Measurements from ENCODE around the gene HIP1.
"Not testable (repeated sequence)": the region's sequence is repeated elsewhere in the genome, so short reads cannot be mapped to it uniquely, and the experiment has no call there.

The HIP1 gene

GRCh38 chr7:75601539-75601938 lies 137.2 kb downstream of the HIP1 start:
- 69 to 84% methylated on average over 5 to 6 of the region's 6 CpGs for whole genome bisulfite sequencing, 2 experiments
- Histone ChIP-seq H3K9me3 (ENCODE audit: control insufficient read depth, low read length) (no peaks in the 10 kb centered on the region), H3K36me3 (ENCODE audit: control insufficient read depth, insufficient read depth, low read length) (no peaks in the 10 kb centered on the region), H3K27me3 (ENCODE audit: control insufficient read depth, insufficient read depth, low read length, poor library complexity, severe bottlenecking) (no peaks in the 10 kb centered on the region), H3K4me3 (ENCODE audit: insufficient read depth, low read depth, low read length) (no peak overlapping the region), H3K27ac (ENCODE audit: insufficient read depth, low read depth, low read length, poor library complexity, severe bottlenecking) (no peak overlapping the region), H3K4me1 (ENCODE audit: control insufficient read depth, insufficient read depth, low read length) (no peaks in the 10 kb centered on the region)

- not testable (repeated sequence) for H3K36me3 ChIP-seq (ENCODE audit: control insufficient read depth, insufficient read depth, low read length); H3K4me1 ChIP-seq (ENCODE audit: control insufficient read depth, insufficient read depth, low read length); H3K9me3 ChIP-seq (ENCODE audit: control insufficient read depth, low read length); H3K27me3 ChIP-seq (ENCODE audit: control insufficient read depth, insufficient read depth, low read length, poor library complexity, severe bottlenecking); H3K27ac ChIP-seq (ENCODE audit: insufficient read depth, low read depth, low read length, poor library complexity, severe bottlenecking); H3K4me3 ChIP-seq (ENCODE audit: insufficient read depth, low read depth, low read length)
- 90 to 93% methylated on average over 4 of the region's 4 CpGs for WGBS, 2 experiments
These were observed 138.0 kb downstream of the HIP1 start for GRCh38 chr7:75600748-75601147.

- Histone ChIP-seq H3K9me3 (ENCODE audit: control insufficient read depth, low read length) (no peaks in the 10 kb centered on the region), H3K27me3 (ENCODE audit: control insufficient read depth, insufficient read depth, low read length, poor library complexity, severe bottlenecking) (no peaks in the 10 kb centered on the region), H3K4me1 (ENCODE audit: control insufficient read depth, insufficient read depth, low read length) (no peaks in the 10 kb centered on the region), H3K4me3 (ENCODE audit: insufficient read depth, low read depth, low read length) (no peak overlapping the region), H3K36me3 (ENCODE audit: control insufficient read depth, insufficient read depth, low read length) (no peaks in the 10 kb centered on the region), H3K27ac (ENCODE audit: insufficient read depth, low read depth, low read length, poor library complexity, severe bottlenecking) (peak overlapping the region; percentile 73)
- 16 to 19% methylated on average over 15 of the region's 15 CpGs for WGBS, 2 experiments
These were observed 139.4 kb downstream of the HIP1 start for GRCh38 chr7:75599244-75599781.

- H3K27ac ChIP-seq (ENCODE audit: insufficient read depth, low read depth, low read length, poor library complexity, severe bottlenecking): no peak overlapping the region
- peaks cover 8% of the 10 kb centered on the region for H3K36me3 ChIP-seq (ENCODE audit: control insufficient read depth, insufficient read depth, low read length)
- H3K4me1 ChIP-seq (ENCODE audit: control insufficient read depth, insufficient read depth, low read length): no peaks in the 10 kb centered on the region
- H3K9me3 ChIP-seq (ENCODE audit: control insufficient read depth, low read length): no peaks in the 10 kb centered on the region
- 90 to 93% methylated on average over 15 to 16 of the region's 16 CpGs for WGBS, 2 experiments
- no peaks in the 10 kb centered on the region for H3K27me3 ChIP-seq (ENCODE audit: control insufficient read depth, insufficient read depth, low read length, poor library complexity, severe bottlenecking)
- H3K4me3 ChIP-seq (ENCODE audit: insufficient read depth, low read depth, low read length): no peak overlapping the region
These were observed 141.8 kb downstream of the HIP1 start for GRCh38 chr7:75596727-75597614.

GRCh38 chr7:75595766-75596165 lies 143.0 kb downstream of the HIP1 start:
- Histone ChIP-seq H3K27ac (ENCODE audit: insufficient read depth, low read depth, low read length, poor library complexity, severe bottlenecking) (no peak overlapping the region), H3K36me3 (ENCODE audit: control insufficient read depth, insufficient read depth, low read length) (peaks cover 12% of the 10 kb centered on the region)
- WGBS, 2 experiments: 93 to 94% methylated on average over 4 of the region's 4 CpGs

GRCh38 chr7:75593500-75594184 lies 145.1 kb downstream of the HIP1 start:
- H3K27me3 ChIP-seq (ENCODE audit: control insufficient read depth, insufficient read depth, low read length, poor library complexity, severe bottlenecking); H3K4me3 ChIP-seq (ENCODE audit: insufficient read depth, low read depth, low read length); H3K9me3 ChIP-seq (ENCODE audit: control insufficient read depth, low read length); H3K27ac ChIP-seq (ENCODE audit: insufficient read depth, low read depth, low read length, poor library complexity, severe bottlenecking); H3K4me1 ChIP-seq (ENCODE audit: control insufficient read depth, insufficient read depth, low read length): not testable (repeated sequence)
- 91 to 94% methylated on average over 12 of the region's 12 CpGs for WGBS, 2 experiments
- peaks cover 12% of the 10 kb centered on the region for H3K36me3 ChIP-seq (ENCODE audit: control insufficient read depth, insufficient read depth, low read length)

More at GRCh38 chr7:75595766-75596165, 143.0 kb downstream of the HIP1 start:
- Histone ChIP-seq H3K9me3 (ENCODE audit: control insufficient read depth, low read length) (no peaks in the 10 kb centered on the region), H3K27me3 (ENCODE audit: control insufficient read depth, insufficient read depth, low read length, poor library complexity, severe bottlenecking) (no peaks in the 10 kb centered on the region), H3K4me1 (ENCODE audit: control insufficient read depth, insufficient read depth, low read length) (no peaks in the 10 kb centered on the region), H3K4me3 (ENCODE audit: insufficient read depth, low read depth, low read length) (no peak overlapping the region)

- Histone ChIP-seq H3K9me3 (ENCODE audit: control insufficient read depth, low read length) (no peaks in the 10 kb centered on the region), H3K27me3 (ENCODE audit: control insufficient read depth, insufficient read depth, low read length, poor library complexity, severe bottlenecking) (no peaks in the 10 kb centered on the region), H3K36me3 (ENCODE audit: control insufficient read depth, insufficient read depth, low read length) (peaks cover 28% of the 10 kb centered on the region), H3K4me3 (ENCODE audit: insufficient read depth, low read depth, low read length) (no peak overlapping the region), H3K27ac (ENCODE audit: insufficient read depth, low read depth, low read length, poor library complexity, severe bottlenecking) (no peak overlapping the region), H3K4me1 (ENCODE audit: control insufficient read depth, insufficient read depth, low read length) (no peaks in the 10 kb centered on the region)
- WGBS, 2 experiments: 95 to 98% methylated on average over 5 of the region's 5 CpGs
These were observed 147.1 kb downstream of the HIP1 start for GRCh38 chr7:75591467-75592255.

- no peak overlapping the region for H3K4me3 ChIP-seq (ENCODE audit: insufficient read depth, low read depth, low read length)
- H3K27ac ChIP-seq (ENCODE audit: insufficient read depth, low read depth, low read length, poor library complexity, severe bottlenecking): no peak overlapping the region
- no peaks in the 10 kb centered on the region for H3K27me3 ChIP-seq (ENCODE audit: control insufficient read depth, insufficient read depth, low read length, poor library complexity, severe bottlenecking)
- H3K36me3 ChIP-seq (ENCODE audit: control insufficient read depth, insufficient read depth, low read length): peaks cover 39% of the 10 kb centered on the region
- no peaks in the 10 kb centered on the region for H3K4me1 ChIP-seq (ENCODE audit: control insufficient read depth, insufficient read depth, low read length)
- no peaks in the 10 kb centered on the region for H3K9me3 ChIP-seq (ENCODE audit: control insufficient read depth, low read length)
- WGBS, 2 experiments: 89 to 100% methylated on average over 1 to 2 of the region's 2 CpGs
These were observed 148.3 kb downstream of the HIP1 start for GRCh38 chr7:75590373-75591005.

- H3K4me3 ChIP-seq (ENCODE audit: insufficient read depth, low read depth, low read length): no peak overlapping the region
- no peak overlapping the region for H3K27ac ChIP-seq (ENCODE audit: insufficient read depth, low read depth, low read length, poor library complexity, severe bottlenecking)
- H3K36me3 ChIP-seq (ENCODE audit: control insufficient read depth, insufficient read depth, low read length): peaks cover 75% of the 10 kb centered on the region
- no peaks in the 10 kb centered on the region for H3K9me3 ChIP-seq (ENCODE audit: control insufficient read depth, low read length)
- H3K4me1 ChIP-seq (ENCODE audit: control insufficient read depth, insufficient read depth, low read length): no peaks in the 10 kb centered on the region
- 92 to 94% methylated on average over 5 of the region's 5 CpGs for WGBS, 2 experiments
- H3K27me3 ChIP-seq (ENCODE audit: control insufficient read depth, insufficient read depth, low read length, poor library complexity, severe bottlenecking): no peaks in the 10 kb centered on the region
These were observed 154.4 kb downstream of the HIP1 start for GRCh38 chr7:75584354-75584753.

Measured in ectodermal cell (in vitro differentiated cells).